GM11168 (cell line): Measurements from ENCODE around the gene HEBP2.

Experiments
- in situ Hi-C: fragments of 300-500 bp; cut with MboI; formaldehyde crosslinking; loops from one replicate; pipeline ENCODE4 v1.12.0; 2022; ENCODE audit warnings: low sequenced_read_pairs; ENCODE audit not compliant: unreplicated experiment

Gene HEBP2

GRCh38 chr6:138396709-138397108 is 7.3 kb upstream of the HEBP2 start:
- in situ Hi-C loops, result no loop called here

GRCh38 chr6:138397128-138398122 is 6.6 kb upstream of the HEBP2 start:
- in situ Hi-C loops, result no loop called here

DNA sequence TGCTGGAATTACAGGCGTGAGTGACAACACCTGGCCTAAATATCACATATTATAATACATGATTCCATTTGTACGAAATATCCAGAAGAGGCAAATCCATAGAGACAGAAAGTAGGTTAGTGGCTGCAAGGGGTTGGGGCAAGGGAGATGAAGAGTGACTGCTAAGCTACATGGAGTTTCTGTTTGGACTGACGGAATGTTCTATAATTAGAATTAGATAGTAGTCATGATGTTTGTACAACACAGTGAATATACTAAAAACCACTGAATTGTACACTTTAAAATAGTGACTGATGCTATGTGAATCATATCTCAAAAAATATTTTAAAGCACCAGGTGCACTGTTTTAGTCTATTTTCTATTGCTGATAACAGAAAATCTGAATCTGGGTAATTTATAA is 3.7 kb upstream of the HEBP2 start:
- in situ Hi-C loops, result no loop called here

DNA sequence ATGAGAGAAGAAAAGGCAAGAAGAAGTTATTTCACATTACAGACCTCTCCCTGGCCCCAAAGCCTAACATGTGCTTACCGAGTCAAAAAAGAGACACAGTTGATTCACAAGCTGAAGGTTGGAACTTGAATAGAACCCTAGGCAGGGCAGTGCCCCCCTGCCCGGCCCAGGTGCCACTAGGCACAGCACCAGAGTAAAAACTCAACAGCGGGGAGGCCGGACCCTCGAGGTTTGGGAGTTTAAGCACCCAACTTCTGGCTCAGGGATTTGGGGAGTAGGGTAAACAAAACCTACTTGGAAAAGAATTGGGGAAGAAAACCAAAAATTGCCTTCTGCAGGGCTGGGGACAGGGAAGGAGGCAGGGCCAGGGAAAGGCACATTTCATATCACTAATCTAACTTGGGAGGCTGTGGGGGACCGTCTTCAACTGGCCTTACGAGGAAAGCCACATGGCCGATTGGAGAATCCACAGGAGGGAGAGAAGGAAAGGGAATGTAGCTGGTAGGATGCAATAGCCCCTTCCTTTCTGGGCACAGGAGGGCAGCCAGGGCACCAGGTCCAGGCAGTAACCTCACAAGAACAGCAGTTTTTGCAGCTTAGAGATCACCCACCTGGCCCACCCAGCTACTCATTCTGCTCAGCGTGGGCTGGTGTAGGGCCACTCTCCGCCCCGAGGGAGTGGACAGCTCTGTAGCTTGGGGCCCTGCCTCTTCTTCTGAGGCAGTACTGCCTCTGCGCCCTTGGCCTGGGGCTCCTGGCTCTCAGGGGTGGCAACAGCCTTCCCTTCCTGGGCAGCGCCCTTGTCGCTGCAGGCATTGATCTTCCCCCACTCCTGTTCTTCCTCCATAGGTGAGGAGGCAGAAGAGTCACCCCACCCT is 1.8 kb upstream of the HEBP2 start:
- in situ Hi-C loops, result no loop called here

GRCh38 chr6:138402838-138403187 is 1.2 kb upstream of the HEBP2 start:
- in situ Hi-C loops, result no loop called here

DNA sequence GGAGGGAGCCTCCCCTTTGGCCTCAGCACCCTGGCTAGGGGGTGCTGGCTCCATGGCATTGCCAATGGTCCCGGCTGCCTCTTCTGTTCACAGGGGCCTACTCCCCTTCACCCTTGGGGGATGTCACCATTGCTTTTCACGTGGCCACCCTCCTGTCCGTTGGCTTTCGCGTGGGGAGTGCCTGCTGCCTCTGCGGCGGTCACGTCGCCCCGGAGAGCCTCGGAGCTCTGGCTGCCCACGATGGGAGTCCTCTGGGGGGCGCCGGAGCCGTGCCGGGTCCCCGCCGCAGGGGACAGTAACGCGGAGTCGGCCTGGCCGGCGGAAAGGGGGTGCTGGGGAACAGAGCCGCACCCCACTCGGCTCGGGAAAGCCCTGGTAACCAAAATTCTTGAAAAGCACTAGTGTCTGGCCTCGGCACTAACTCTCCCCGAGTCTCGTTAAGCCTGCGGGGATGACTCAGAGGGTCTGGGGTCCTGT is 661 bp upstream of the HEBP2 start:
- in situ Hi-C loops, result no loop called here

DNA sequence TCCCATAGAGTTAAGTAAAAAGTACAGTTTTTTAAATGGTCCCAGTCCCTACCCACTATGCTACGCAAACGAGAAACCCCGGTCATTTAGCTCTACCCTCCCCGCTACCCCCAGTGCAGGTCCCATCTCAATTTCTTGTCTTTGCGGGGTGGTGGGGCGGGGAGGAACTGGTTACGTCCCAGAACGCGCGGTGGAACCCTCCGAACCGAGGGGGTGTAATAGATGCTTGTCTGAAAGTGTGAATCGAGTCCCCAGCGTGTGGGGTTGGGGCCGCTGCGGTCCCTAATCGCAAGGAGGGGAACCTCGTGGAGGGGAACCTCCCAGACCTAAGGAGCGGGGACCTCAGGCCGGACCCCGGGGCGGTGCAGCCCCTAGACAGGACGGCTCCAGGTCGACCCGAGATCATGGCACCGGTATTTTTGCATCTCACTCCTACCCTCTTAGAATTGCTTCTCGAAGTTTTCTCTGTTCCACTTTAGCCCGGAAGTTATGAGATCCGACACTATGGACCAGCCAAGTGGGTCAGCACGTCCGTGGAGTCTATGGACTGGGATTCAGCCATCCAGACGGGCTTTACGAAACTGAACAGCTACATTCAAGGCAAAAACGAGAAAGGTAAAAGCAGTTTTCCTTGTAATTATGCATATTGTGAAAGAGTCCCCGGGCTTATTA is 779 bp downstream of the HEBP2 start:
- in situ Hi-C loops, result no loop called here

DNA sequence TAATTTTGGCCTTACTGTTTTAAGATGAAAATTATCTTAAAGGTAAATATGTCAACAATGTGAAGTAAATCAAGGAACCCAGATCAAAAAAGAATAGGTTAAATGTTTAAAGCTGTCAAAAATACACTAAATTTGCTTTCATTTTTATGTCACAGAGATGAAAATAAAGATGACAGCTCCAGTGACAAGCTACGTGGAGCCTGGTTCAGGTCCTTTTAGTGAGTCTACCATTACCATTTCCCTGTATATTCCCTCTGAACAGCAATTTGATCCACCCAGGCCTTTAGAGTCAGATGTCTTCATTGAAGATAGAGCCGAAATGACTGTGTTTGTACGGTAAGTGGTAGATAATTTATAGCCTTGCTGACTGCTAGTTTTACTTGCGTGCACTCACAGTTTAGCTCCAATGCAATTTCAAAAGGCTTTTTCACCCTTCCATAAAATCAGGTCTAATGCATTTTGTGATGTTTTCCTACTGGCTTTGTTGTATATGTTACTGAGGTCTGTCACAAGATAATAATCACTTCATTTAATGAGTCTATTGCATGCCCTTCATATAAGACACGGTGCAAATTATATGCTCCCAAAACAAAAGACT is 1.9 kb downstream of the HEBP2 start:
- in situ Hi-C loops, result no loop called here

GRCh38 chr6:138406443-138406842 is 2.4 kb downstream of the HEBP2 start:
- in situ Hi-C loops, result no loop called here

DNA sequence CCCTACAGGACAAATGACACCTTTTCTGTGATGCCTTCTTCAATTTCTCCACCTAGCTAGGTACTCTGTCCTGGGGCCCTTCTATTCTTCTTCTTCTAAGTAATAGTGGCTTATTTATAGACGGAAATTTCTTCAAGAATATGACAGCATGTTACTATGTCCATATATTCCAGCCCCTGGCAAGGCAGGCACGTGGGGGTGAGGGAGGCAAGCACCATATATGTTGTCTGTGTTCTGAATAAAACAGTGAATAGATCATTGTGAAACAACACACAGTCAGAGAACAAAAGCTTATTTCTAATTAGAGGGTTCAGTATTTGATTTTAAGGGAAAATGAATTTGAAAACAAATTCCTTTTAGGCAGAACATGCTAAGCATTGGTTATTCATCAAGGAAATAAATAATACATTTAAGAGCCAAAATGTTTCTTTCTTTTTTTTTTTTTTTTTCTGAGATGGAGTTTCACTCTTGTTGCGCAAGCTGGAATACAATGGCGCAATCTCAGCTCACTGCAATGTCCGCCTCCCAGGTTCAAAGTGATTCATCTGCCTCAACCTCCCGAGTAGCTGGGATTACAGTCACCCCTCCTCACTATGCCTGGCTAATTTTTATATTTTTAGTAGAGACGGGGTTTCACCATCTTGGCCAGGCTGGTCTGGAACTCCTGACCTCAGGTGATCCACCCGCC is 6.2 kb downstream of the HEBP2 start:
- in situ Hi-C loops, result no loop called here

DNA sequence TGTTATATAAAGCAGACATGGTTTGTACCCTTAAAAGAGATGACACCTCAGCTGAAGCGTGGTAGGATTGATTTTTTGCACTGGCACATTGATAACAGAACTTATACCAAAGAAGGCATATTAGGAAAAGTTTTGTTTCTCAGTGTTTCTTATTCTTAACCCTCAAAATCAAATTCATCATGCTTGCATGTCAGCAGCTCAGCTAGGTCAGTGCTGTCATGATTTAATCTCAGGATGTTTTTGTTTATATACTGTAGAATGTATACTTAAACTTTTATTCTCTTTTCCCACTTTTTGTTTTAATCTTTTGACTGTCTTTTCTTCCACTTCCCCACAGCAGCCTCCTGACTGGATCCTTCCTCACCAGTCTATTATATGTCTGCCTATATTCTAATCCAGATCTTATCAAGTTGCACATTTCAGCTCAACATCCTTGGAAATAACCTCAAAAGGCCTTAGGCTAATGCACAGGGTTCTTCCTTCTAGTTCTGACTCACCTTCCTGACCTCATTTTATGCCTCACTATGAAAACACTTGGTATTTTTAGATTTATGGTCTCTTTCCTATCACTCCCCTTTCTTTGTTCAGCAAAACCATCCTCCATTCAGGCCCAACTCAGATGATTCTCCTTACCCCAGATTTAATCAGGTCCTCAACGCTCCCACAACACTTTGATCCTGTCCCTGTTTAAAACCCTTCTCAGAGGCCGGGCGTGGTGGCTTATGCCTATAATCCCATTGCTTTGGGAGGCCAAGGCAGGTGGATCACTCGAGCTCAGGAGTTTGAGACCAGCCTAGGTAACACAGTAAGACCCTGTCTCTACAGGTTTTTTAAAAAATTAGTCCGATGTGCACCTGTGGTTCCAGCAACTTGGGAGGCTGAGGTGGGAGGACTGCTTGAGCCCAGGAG is 7.2 kb downstream of the HEBP2 start:
- in situ Hi-C loops, result no loop called here

DNA sequence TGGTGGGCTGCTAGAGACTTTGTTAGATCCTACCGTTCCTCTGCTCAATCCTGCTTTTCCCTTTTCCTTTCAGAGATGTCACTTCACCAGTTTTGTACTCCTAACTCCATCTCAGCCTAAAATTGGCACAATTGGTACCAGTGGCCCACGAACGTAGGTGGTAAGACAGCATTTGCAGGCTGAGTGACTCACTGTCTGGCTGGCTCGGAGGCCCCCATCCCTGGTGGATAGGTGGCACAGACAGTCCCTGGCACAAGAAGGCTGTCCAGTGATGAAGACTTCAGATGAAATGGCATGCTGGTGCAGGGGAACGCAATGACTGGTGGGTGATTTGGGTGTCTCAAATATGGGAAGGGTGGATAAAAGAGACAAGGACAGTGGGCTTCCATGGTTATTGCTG is 11.1 kb downstream of the HEBP2 start:
- in situ Hi-C loops, result no loop called here

- in situ Hi-C loops, result no loop called here
Observed at GRCh38 chr6:138416206-138416605, 12.2 kb downstream of the HEBP2 start.

- in situ Hi-C loops, result no loop called here
Observed at GRCh38 chr6:138417493-138418117, 13.6 kb downstream of the HEBP2 start.

GRCh38 chr6:138418118-138418742 is 14.2 kb downstream of the HEBP2 start:
- in situ Hi-C loops, result no loop called here

GRCh38 chr6:138419766-138420165 is 15.7 kb downstream of the HEBP2 start:
- in situ Hi-C loops, result no loop called here

- in situ Hi-C loops, result no loop called here
Observed at GRCh38 chr6:138420356-138420755, 16.3 kb downstream of the HEBP2 start.

- in situ Hi-C loops, result no loop called here
Observed at GRCh38 chr6:138421089-138421488, 17.1 kb downstream of the HEBP2 start.
